HepG2 (cell line): ENCODE results near the gene FAM20C. TPM values are rescaled to one million over a fixed set of nuclear protein-coding genes. Genes with fewer than 3 reads are reported as not detected.

ENCODE experiments used
- CEBPG ChIP-seq: IDR thresholded peaks from 2 replicates; pipeline ENCODE4 v1.6.1; 2016
- ISL2 ChIP-seq: sonication (generic); formaldehyde crosslinking; IDR thresholded peaks from 2 replicates; pipeline ENCODE4 v1.5.0; 2020; ENCODE audit warnings: missing genetic modification reagents
- JUNB ChIP-seq: sonication (generic); formaldehyde crosslinking; IDR thresholded peaks from 2 replicates; pipeline ENCODE4 v1.8.0; 2022; ENCODE audit warnings: missing genetic modification reagents, mild to moderate bottlenecking, borderline replicate concordance
- MXD4 ChIP-seq: IDR thresholded peaks from 2 replicates; pipeline ENCODE4 v1.6.1; 2016; ENCODE audit warnings: mild to moderate bottlenecking, missing biosample characterization, missing genetic modification reagents
- PHF21A ChIP-seq: sonication (generic); formaldehyde crosslinking; IDR thresholded peaks from 2 replicates; pipeline ENCODE4 v1.5.0; 2020; ENCODE audit warnings: mild to moderate bottlenecking, missing genetic modification reagents
- PREB ChIP-seq: sonication (generic); formaldehyde crosslinking; IDR thresholded peaks from 2 replicates; pipeline ENCODE4 v1.4.0; 2020; ENCODE audit warnings: missing genetic modification reagents
- RAD51 ChIP-seq: fragments of 450-650 bp; IDR thresholded peaks from 2 replicates; pipeline ENCODE4 v1.6.1; 2016; ENCODE audit warnings: borderline replicate concordance
- RFX5 ChIP-seq: IDR thresholded peaks from 2 replicates; pipeline ENCODE4 v1.6.1; 2011; ENCODE audit warnings: low read depth, low read length, improper control_type of control experiment
- SPEN ChIP-seq: sonication (generic); formaldehyde crosslinking; IDR thresholded peaks from 2 replicates; pipeline ENCODE4 v1.5.1; 2020; ENCODE audit warnings: low read depth, mild to moderate bottlenecking, missing genetic modification reagents
- SRY ChIP-seq: sonication (generic); formaldehyde crosslinking; IDR thresholded peaks from 2 replicates; pipeline ENCODE4 v1.8.0; 2022; ENCODE audit warnings: mild to moderate bottlenecking, missing genetic modification reagents
- TEF ChIP-seq: sonication (generic); formaldehyde crosslinking; IDR thresholded peaks from 2 replicates; pipeline ENCODE4 v1.5.0; 2020; ENCODE audit warnings: missing genetic modification reagents
- TIGD3 ChIP-seq: sonication (generic); formaldehyde crosslinking; IDR thresholded peaks from 2 replicates; pipeline ENCODE4 v1.5.1; 2020; ENCODE audit warnings: mild to moderate bottlenecking, missing genetic modification reagents, borderline replicate concordance
- XRCC5 ChIP-seq: fragments of 200-400 bp; formaldehyde crosslinking; optimal IDR thresholded peaks from 2 replicates; pipeline ENCODE3; 2017; ENCODE audit warnings: mild to moderate bottlenecking, low read length
- ZBTB46 ChIP-seq: sonication (generic); formaldehyde crosslinking; IDR thresholded peaks from 2 replicates; pipeline ENCODE4 v1.4.0; 2020; ENCODE audit warnings: mild to moderate bottlenecking, missing genetic modification reagents, borderline replicate concordance
- ZC3H4 ChIP-seq: sonication (generic); formaldehyde crosslinking; IDR thresholded peaks from 2 replicates; pipeline ENCODE4 v1.4.0; 2020; ENCODE audit warnings: missing genetic modification reagents, borderline replicate concordance
- ZFYVE20 ChIP-seq: sonication (generic); formaldehyde crosslinking; IDR thresholded peaks from 2 replicates; pipeline ENCODE4 v1.8.0; 2023; ENCODE audit warnings: low read depth, mild to moderate bottlenecking, moderate library complexity, missing genetic modification reagents, borderline replicate concordance
- ZNF180 ChIP-seq: sonication (generic); formaldehyde crosslinking; IDR thresholded peaks from 2 replicates; pipeline ENCODE4 v1.4.0; 2020; ENCODE audit warnings: low read depth, missing genetic modification reagents, borderline replicate concordance
- ZNF253 ChIP-seq: sonication (generic); formaldehyde crosslinking; IDR thresholded peaks from 2 replicates; pipeline ENCODE4 v1.8.0; 2022; ENCODE audit warnings: mild to moderate bottlenecking, missing genetic modification reagents, borderline replicate concordance
- ZNF572 ChIP-seq: sonication (generic); formaldehyde crosslinking; IDR thresholded peaks from 2 replicates; pipeline ENCODE4 v1.5.1; 2020; ENCODE audit warnings: mild to moderate bottlenecking, missing genetic modification reagents
- ZNF589 ChIP-seq: sonication (generic); formaldehyde crosslinking; conservative IDR thresholded peaks from 2 replicates; pipeline ENCODE4 v1.8.0; 2022; ENCODE audit warnings: mild to moderate bottlenecking, moderate library complexity, missing genetic modification reagents
- polyA plus RNA-seq, 8 experiments: library from polyadenylated mRNA; depleted of rRNA in 3 of 8; stranded (reverse) in 7 of 8; unstranded in 1 of 8; fragments of >200 nt; fragmentation: Illumina TruSeq in 4 of 8; extraction: Trizol in 4 of 8; gene quantifications; 2 replicates each; pipeline versions ENCODE4 v1.2.1 to v1.2.3, GENCODE V29; 2011 to 2016; ENCODE audit warnings: low read depth in 4 of 8, missing spikeins in 1 of 8, mixed read lengths in 1 of 8; ENCODE audit not compliant: insufficient read depth in 1 of 8
- total RNA-seq, 5 experiments: library from RNA; depleted of rRNA; stranded (reverse); fragments of >200 nt; fragmentation: Illumina TruSeq; extraction: Trizol; gene quantifications; 2 replicates each; pipeline ENCODE4 v1.2.3, GENCODE V29; 2016; ENCODE audit warnings: low read depth in 1 of 5
- TF ChIP-seq, protein P1 (sequence below): fragments of 450-650 bp; IDR thresholded peaks from 2 replicates; pipeline ENCODE4 v1.6.1; 2016
- TF ChIP-seq, protein P2 (sequence below): IDR thresholded peaks from 2 replicates; pipeline ENCODE4 v1.6.1; 2016; ENCODE audit warnings: low read depth, borderline replicate concordance

Gene FAM20C
- total and polyA plus RNA-seq, 2 of the 13 experiments (the other 11 are each of a cell fraction or from before 2014, with no cell fraction given), result 11.9 to 19.9 TPM

- TF ChIP-seq ZNF253 (CRISPR knock-in tag) (no peak), ZC3H4 (CRISPR knock-in tag) (no peak), ZNF589 (peak; percentile 28; the same call in 1 of the 2 replicates), ZNF180 (CRISPR knock-in tag) (no peak), RFX5 (no peak), TIGD3 (CRISPR knock-in tag) (no peak), SPEN (CRISPR knock-in tag) (peak; percentile 86), ZFYVE20 (no peak), CEBPG (CRISPR knock-in tag) (0 out of 2 replicates have a peak, but pooled peaks have one; percentile 2), PREB (CRISPR knock-in tag) (no peak), XRCC5 (peak; percentile 87), MXD4 (CRISPR knock-in tag) (peak; percentile 93), ZBTB46 (CRISPR knock-in tag) (no peak), JUNB (CRISPR knock-in tag) (no peak), ZNF572 (no peak), RAD51 (no peak), SRY (CRISPR knock-in tag) (no peak), PHF21A (peak; percentile 72; the same call in 1 of the 2 replicates), TEF (CRISPR knock-in tag) (no peak), ISL2 (peak; percentile 77)
- TF ChIP-seq, protein P1, sequence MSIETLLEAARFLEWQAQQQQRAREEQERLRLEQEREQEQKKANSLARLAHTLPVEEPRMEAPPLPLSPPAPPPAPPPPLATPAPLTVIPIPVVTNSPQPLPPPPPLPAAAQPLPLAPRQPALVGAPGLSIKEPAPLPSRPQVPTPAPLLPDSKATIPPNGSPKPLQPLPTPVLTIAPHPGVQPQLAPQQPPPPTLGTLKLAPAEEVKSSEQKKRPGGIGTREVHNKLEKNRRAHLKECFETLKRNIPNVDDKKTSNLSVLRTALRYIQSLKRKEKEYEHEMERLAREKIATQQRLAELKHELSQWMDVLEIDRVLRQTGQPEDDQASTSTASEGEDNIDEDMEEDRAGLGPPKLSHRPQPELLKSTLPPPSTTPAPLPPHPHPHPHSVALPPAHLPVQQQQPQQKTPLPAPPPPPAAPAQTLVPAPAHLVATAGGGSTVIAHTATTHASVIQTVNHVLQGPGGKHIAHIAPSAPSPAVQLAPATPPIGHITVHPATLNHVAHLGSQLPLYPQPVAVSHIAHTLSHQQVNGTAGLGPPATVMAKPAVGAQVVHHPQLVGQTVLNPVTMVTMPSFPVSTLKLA, result peak; percentile 75
- TF ChIP-seq, protein P2, sequence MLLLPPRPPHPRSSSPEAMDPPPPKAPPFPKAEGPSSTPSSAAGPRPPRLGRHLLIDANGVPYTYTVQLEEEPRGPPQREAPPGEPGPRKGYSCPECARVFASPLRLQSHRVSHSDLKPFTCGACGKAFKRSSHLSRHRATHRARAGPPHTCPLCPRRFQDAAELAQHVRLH, result peak; percentile 87; the same call in 1 of the 2 replicates
Measured at GRCh38 chr7:234708-235553, 42.6 kb downstream of the FAM20C start (continued).
